HEK293 (cell line): ENCODE results near the gene FOXS1.
A peak's percentile ranks its signal among the peaks of the same experiment; 100 is the strongest.

ENCODE experiments used
- GLI2 ChIP-seq: fragments of 450-650 bp; formaldehyde crosslinking; IDR thresholded peaks from 2 replicates; pipeline ENCODE4; 2017; ENCODE audit warnings: missing biosample characterization, missing genetic modification characterization, low read depth, borderline replicate concordance
- OVOL3 ChIP-seq: fragments of 450-650 bp; formaldehyde crosslinking; IDR thresholded peaks from 2 replicates; pipeline ENCODE4 v1.5.1; 2016; ENCODE audit warnings: missing biosample characterization, missing genetic modification characterization
- SALL2 ChIP-seq: fragments of 450-650 bp; formaldehyde crosslinking; IDR thresholded peaks from 2 replicates; pipeline ENCODE4 v1.5.0; 2017; ENCODE audit warnings: missing biosample characterization, mild to moderate bottlenecking, missing genetic modification characterization, borderline replicate concordance
- SCRT1 ChIP-seq: fragments of 450-650 bp; formaldehyde crosslinking; IDR thresholded peaks from 2 replicates; pipeline ENCODE4 v1.5.1; 2016; ENCODE audit warnings: missing biosample characterization, missing genetic modification characterization, borderline replicate concordance
- SP2 ChIP-seq: fragments of 450-650 bp; formaldehyde crosslinking; IDR thresholded peaks from 2 replicates; pipeline ENCODE4 v1.5.1; 2016; ENCODE audit warnings: missing biosample characterization, missing genetic modification characterization
- SP7 ChIP-seq: fragments of 450-650 bp; formaldehyde crosslinking; IDR thresholded peaks from 2 replicates; pipeline ENCODE4 v1.5.1; 2016; ENCODE audit warnings: missing biosample characterization, missing genetic modification characterization
- ZEB2 ChIP-seq: fragments of 450-650 bp; formaldehyde crosslinking; IDR thresholded peaks from 2 replicates; pipeline ENCODE4 v1.5.1; 2016; ENCODE audit warnings: missing biosample characterization, missing genetic modification characterization
- ZIC2 ChIP-seq: fragments of 450-650 bp; formaldehyde crosslinking; IDR thresholded peaks from 2 replicates; pipeline ENCODE4 v1.5.1; 2016; ENCODE audit warnings: missing biosample characterization, missing genetic modification characterization
- ZNF146 ChIP-seq: fragments of 450-650 bp; formaldehyde crosslinking; IDR thresholded peaks from 2 replicates; pipeline ENCODE4 v1.5.1; 2016; ENCODE audit warnings: missing biosample characterization, missing genetic modification characterization
- ZNF174 ChIP-seq: fragments of 450-650 bp; formaldehyde crosslinking; IDR thresholded peaks from 2 replicates; pipeline ENCODE4 v1.5.0; 2017; ENCODE audit warnings: missing biosample characterization, mild to moderate bottlenecking, missing genetic modification characterization
- ZNF239 ChIP-seq: fragments of 450-650 bp; formaldehyde crosslinking; IDR thresholded peaks from 2 replicates; pipeline ENCODE4 v1.5.1; 2016; ENCODE audit warnings: missing biosample characterization, missing genetic modification characterization
- ZNF24 ChIP-seq: fragments of 450-650 bp; formaldehyde crosslinking; IDR thresholded peaks from 2 replicates; pipeline ENCODE4 v1.5.1; 2016; ENCODE audit warnings: missing biosample characterization, missing genetic modification characterization
- ZNF248 ChIP-seq: fragments of 450-650 bp; formaldehyde crosslinking; IDR thresholded peaks from 2 replicates; pipeline ENCODE4 v1.5.1; 2017; ENCODE audit warnings: missing biosample characterization, missing genetic modification characterization
- ZNF335 ChIP-seq: fragments of 450-650 bp; formaldehyde crosslinking; conservative IDR thresholded peaks from 2 replicates; pipeline ENCODE4 v1.5.1; 2016; ENCODE audit warnings: missing biosample characterization, missing genetic modification characterization
- ZNF341 ChIP-seq: fragments of 450-650 bp; formaldehyde crosslinking; IDR thresholded peaks from 2 replicates; pipeline ENCODE4; 2016; ENCODE audit warnings: low read depth, missing biosample characterization, missing genetic modification characterization
- ZNF366 ChIP-seq: fragments of 450-650 bp; formaldehyde crosslinking; conservative IDR thresholded peaks from 2 replicates; pipeline ENCODE4 v1.5.1; 2016; ENCODE audit warnings: missing biosample characterization, missing genetic modification characterization
- ZNF404 ChIP-seq: fragments of 450-650 bp; formaldehyde crosslinking; IDR thresholded peaks from 2 replicates; pipeline ENCODE4 v1.5.1; 2017; ENCODE audit warnings: missing biosample characterization, missing genetic modification characterization
- ZNF544 ChIP-seq: fragments of 450-650 bp; formaldehyde crosslinking; IDR thresholded peaks from 2 replicates; pipeline ENCODE4 v1.5.0; 2017; ENCODE audit warnings: missing biosample characterization, missing genetic modification characterization
- ZNF549 ChIP-seq: fragments of 450-650 bp; IDR thresholded peaks from 2 replicates; pipeline ENCODE4 v1.5.1; 2018; ENCODE audit warnings: missing biosample characterization, missing genetic modification characterization, mild to moderate bottlenecking, inconsistent platforms, moderate library complexity
- ZNF670 ChIP-seq: fragments of 450-650 bp; formaldehyde crosslinking; IDR thresholded peaks from 2 replicates; pipeline ENCODE4 v1.5.1; 2016; ENCODE audit warnings: missing biosample characterization, missing genetic modification characterization, low read depth
- ZSCAN16 ChIP-seq: fragments of 450-650 bp; formaldehyde crosslinking; IDR thresholded peaks from 2 replicates; pipeline ENCODE4 v1.5.1; 2016; ENCODE audit warnings: missing biosample characterization, missing genetic modification characterization
- TF ChIP-seq, protein P1 (sequence below): fragments of 450-650 bp; formaldehyde crosslinking; IDR thresholded peaks from 2 replicates; pipeline ENCODE4 v1.5.1; 2017; ENCODE audit warnings: missing biosample characterization, missing genetic modification characterization
- TF ChIP-seq, protein P2 (sequence below): fragments of 450-650 bp; formaldehyde crosslinking; IDR thresholded peaks from 2 replicates; pipeline ENCODE4 v1.5.1; 2016; ENCODE audit warnings: missing biosample characterization, missing genetic modification characterization, borderline replicate concordance
- TF ChIP-seq, protein P3 (sequence below): fragments of 450-650 bp; formaldehyde crosslinking; IDR thresholded peaks from 2 replicates; pipeline ENCODE4 v1.5.1; 2016; ENCODE audit warnings: missing biosample characterization, missing genetic modification characterization
- TF ChIP-seq, protein P4 (sequence below): fragments of 450-650 bp; formaldehyde crosslinking; IDR thresholded peaks from 2 replicates; pipeline ENCODE4 v1.5.1; 2017; ENCODE audit warnings: missing biosample characterization, missing genetic modification characterization
- TF ChIP-seq, protein P5 (sequence below): fragments of 450-650 bp; formaldehyde crosslinking; IDR thresholded peaks from 2 replicates; pipeline ENCODE4 v1.5.1; 2016; ENCODE audit warnings: missing biosample characterization, missing genetic modification characterization

Gene FOXS1

DNA sequence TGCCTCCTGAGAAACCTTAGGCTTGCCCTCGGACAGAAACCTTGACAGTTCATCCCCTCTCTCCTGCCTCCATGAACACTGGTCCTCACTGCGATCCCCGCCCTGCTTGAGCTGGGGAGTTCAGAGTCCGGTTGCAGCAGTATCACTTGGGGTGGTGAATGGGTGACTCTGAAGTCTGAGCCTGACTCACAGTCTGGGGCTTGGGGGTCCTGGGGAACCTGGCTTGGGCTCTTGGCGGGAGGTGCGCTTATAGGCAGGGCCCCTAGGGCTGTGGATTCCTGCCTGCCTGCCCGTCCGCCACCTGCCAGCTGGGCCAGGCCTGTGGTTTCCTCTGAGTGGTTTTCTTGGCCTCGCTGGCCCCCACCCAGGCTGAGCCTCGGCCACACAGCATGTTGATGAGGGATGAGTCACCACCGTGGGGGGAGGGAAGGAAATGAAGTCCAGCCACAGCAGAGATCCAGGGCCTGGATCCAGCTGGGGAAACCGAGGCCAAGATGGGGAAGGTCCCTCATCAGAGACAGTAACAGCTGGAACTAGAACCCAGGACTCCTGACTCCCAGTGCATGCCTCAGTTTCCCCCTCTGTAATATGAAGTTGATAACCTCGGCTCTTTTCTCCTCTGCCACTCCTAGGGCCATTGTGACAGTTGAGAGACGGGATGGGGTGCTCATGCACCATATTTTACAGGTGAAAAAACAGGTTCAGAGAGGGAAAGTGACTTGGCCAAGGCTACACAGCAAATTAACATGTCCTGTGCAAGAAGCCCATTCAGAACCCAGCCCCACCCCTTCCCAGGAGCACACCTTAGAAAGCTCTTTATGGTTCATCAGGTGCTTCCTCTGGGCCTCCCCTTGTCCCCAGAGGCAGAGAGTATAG is 9.2 kb downstream of the FOXS1 start (continued):
- TF ChIP-seq ZNF404 (tag by site-specific recombination) (no peak), ZNF549 (no peak), SP7 (tag by site-specific recombination) (peak; percentile 82), ZEB2 (tag by site-specific recombination) (0 out of 2 replicates have a peak, but pooled peaks have one; percentile 29), SCRT1 (tag by site-specific recombination) (no peak), ZNF248 (tag by site-specific recombination) (no peak), ZNF174 (tag by site-specific recombination) (no peak), ZNF341 (tag by site-specific recombination) (peak; percentile 12; the same call in 1 of the 2 replicates), ZSCAN16 (tag by site-specific recombination) (no peak), ZNF146 (no peak), SP2 (tag by site-specific recombination) (0 out of 2 replicates have a peak, but pooled peaks have one; percentile 7), ZIC2 (tag by site-specific recombination) (peak; percentile 98), ZNF670 (tag by site-specific recombination) (no peak), ZNF335 (tag by site-specific recombination) (peak; percentile 81), SALL2 (tag by site-specific recombination) (no peak), OVOL3 (tag by site-specific recombination) (no peak), ZNF239 (tag by site-specific recombination) (no peak), ZNF24 (tag by site-specific recombination) (peak; percentile 49; the same call in 1 of the 2 replicates), ZNF544 (no peak), ZNF366 (tag by site-specific recombination) (0 out of 2 replicates have a peak, but pooled peaks have one; percentile 18), GLI2 (tag by site-specific recombination) (no peak)
- TF ChIP-seq, protein P1, sequence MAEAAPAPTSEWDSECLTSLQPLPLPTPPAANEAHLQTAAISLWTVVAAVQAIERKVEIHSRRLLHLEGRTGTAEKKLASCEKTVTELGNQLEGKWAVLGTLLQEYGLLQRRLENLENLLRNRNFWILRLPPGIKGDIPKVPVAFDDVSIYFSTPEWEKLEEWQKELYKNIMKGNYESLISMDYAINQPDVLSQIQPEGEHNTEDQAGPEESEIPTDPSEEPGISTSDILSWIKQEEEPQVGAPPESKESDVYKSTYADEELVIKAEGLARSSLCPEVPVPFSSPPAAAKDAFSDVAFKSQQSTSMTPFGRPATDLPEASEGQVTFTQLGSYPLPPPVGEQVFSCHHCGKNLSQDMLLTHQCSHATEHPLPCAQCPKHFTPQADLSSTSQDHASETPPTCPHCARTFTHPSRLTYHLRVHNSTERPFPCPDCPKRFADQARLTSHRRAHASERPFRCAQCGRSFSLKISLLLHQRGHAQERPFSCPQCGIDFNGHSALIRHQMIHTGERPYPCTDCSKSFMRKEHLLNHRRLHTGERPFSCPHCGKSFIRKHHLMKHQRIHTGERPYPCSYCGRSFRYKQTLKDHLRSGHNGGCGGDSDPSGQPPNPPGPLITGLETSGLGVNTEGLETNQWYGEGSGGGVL (tag by site-specific recombination): peak; percentile 39
- TF ChIP-seq, protein P2, sequence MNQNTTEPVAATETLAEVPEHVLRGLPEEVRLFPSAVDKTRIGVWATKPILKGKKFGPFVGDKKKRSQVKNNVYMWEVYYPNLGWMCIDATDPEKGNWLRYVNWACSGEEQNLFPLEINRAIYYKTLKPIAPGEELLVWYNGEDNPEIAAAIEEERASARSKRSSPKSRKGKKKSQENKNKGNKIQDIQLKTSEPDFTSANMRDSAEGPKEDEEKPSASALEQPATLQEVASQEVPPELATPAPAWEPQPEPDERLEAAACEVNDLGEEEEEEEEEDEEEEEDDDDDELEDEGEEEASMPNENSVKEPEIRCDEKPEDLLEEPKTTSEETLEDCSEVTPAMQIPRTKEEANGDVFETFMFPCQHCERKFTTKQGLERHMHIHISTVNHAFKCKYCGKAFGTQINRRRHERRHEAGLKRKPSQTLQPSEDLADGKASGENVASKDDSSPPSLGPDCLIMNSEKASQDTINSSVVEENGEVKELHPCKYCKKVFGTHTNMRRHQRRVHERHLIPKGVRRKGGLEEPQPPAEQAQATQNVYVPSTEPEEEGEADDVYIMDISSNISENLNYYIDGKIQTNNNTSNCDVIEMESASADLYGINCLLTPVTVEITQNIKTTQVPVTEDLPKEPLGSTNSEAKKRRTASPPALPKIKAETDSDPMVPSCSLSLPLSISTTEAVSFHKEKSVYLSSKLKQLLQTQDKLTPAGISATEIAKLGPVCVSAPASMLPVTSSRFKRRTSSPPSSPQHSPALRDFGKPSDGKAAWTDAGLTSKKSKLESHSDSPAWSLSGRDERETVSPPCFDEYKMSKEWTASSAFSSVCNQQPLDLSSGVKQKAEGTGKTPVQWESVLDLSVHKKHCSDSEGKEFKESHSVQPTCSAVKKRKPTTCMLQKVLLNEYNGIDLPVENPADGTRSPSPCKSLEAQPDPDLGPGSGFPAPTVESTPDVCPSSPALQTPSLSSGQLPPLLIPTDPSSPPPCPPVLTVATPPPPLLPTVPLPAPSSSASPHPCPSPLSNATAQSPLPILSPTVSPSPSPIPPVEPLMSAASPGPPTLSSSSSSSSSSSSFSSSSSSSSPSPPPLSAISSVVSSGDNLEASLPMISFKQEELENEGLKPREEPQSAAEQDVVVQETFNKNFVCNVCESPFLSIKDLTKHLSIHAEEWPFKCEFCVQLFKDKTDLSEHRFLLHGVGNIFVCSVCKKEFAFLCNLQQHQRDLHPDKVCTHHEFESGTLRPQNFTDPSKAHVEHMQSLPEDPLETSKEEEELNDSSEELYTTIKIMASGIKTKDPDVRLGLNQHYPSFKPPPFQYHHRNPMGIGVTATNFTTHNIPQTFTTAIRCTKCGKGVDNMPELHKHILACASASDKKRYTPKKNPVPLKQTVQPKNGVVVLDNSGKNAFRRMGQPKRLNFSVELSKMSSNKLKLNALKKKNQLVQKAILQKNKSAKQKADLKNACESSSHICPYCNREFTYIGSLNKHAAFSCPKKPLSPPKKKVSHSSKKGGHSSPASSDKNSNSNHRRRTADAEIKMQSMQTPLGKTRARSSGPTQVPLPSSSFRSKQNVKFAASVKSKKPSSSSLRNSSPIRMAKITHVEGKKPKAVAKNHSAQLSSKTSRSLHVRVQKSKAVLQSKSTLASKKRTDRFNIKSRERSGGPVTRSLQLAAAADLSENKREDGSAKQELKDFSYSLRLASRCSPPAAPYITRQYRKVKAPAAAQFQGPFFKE (tag by site-specific recombination): no peak
- TF ChIP-seq, protein P3, sequence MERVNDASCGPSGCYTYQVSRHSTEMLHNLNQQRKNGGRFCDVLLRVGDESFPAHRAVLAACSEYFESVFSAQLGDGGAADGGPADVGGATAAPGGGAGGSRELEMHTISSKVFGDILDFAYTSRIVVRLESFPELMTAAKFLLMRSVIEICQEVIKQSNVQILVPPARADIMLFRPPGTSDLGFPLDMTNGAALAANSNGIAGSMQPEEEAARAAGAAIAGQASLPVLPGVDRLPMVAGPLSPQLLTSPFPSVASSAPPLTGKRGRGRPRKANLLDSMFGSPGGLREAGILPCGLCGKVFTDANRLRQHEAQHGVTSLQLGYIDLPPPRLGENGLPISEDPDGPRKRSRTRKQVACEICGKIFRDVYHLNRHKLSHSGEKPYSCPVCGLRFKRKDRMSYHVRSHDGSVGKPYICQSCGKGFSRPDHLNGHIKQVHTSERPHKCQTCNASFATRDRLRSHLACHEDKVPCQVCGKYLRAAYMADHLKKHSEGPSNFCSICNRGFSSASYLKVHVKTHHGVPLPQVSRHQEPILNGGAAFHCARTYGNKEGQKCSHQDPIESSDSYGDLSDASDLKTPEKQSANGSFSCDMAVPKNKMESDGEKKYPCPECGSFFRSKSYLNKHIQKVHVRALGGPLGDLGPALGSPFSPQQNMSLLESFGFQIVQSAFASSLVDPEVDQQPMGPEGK (tag by site-specific recombination): peak; percentile 78
- TF ChIP-seq, protein P4, sequence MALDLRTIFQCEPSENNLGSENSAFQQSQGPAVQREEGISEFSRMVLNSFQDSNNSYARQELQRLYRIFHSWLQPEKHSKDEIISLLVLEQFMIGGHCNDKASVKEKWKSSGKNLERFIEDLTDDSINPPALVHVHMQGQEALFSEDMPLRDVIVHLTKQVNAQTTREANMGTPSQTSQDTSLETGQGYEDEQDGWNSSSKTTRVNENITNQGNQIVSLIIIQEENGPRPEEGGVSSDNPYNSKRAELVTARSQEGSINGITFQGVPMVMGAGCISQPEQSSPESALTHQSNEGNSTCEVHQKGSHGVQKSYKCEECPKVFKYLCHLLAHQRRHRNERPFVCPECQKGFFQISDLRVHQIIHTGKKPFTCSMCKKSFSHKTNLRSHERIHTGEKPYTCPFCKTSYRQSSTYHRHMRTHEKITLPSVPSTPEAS (tag by site-specific recombination): no peak
- TF ChIP-seq, protein P5, sequence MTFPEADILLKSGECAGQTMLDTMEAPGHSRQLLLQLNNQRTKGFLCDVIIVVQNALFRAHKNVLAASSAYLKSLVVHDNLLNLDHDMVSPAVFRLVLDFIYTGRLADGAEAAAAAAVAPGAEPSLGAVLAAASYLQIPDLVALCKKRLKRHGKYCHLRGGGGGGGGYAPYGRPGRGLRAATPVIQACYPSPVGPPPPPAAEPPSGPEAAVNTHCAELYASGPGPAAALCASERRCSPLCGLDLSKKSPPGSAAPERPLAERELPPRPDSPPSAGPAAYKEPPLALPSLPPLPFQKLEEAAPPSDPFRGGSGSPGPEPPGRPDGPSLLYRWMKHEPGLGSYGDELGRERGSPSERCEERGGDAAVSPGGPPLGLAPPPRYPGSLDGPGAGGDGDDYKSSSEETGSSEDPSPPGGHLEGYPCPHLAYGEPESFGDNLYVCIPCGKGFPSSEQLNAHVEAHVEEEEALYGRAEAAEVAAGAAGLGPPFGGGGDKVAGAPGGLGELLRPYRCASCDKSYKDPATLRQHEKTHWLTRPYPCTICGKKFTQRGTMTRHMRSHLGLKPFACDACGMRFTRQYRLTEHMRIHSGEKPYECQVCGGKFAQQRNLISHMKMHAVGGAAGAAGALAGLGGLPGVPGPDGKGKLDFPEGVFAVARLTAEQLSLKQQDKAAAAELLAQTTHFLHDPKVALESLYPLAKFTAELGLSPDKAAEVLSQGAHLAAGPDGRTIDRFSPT: peak; percentile 95
